Mesothelial cell of epicardium (in vitro differentiated cells): ENCODE data around the gene OSBPL5. TPM values are rescaled to one million over a fixed set of nuclear protein-coding genes. Genes with fewer than 3 reads are reported as not detected.

Source experiments
- DNase-seq, 2 experiments: peaks; one replicate each; pipeline ENCODE4 v3.0.0; 2021; ENCODE audit warnings: low spot score in 2 of 2; ENCODE audit not compliant: unreplicated experiment in 2 of 2
- H3K27ac Mint-ChIP-seq: 2 replicates; pipeline ENCODE4 v1.8.0; 2021; ENCODE audit warnings: mixed read lengths
- H3K27me3 Mint-ChIP-seq: 2 replicates; pipeline ENCODE4 v1.8.0; 2021; ENCODE audit warnings: low read depth, mixed read lengths
- H3K36me3 Mint-ChIP-seq: 2 replicates; pipeline ENCODE4 v1.8.0; 2021; ENCODE audit warnings: mixed read lengths
- H3K4me1 Mint-ChIP-seq: 2 replicates; pipeline ENCODE4 v1.8.0; 2021; ENCODE audit warnings: mixed read lengths
- H3K4me3 Mint-ChIP-seq: 2 replicates; pipeline ENCODE4 v1.8.0; 2021; ENCODE audit warnings: mild to moderate bottlenecking, moderate library complexity, mixed read lengths
- H3K9me3 Mint-ChIP-seq: 2 replicates; pipeline ENCODE4 v1.8.0; 2021; ENCODE audit warnings: mixed read lengths
- CTCF ChIP-seq: fragments of 200-600 bp; sonication (generic); IDR thresholded peaks from one replicate; pipeline ENCODE4 v1.5.0; 2021; ENCODE audit warnings: antibody characterized with exemption; ENCODE audit not compliant: unreplicated experiment
- total RNA-seq: library from RNA; stranded (reverse); gene quantifications from 3 replicates; pipeline ENCODE4 v1.2.1, GENCODE V29; 2021

The OSBPL5 gene, protein sequence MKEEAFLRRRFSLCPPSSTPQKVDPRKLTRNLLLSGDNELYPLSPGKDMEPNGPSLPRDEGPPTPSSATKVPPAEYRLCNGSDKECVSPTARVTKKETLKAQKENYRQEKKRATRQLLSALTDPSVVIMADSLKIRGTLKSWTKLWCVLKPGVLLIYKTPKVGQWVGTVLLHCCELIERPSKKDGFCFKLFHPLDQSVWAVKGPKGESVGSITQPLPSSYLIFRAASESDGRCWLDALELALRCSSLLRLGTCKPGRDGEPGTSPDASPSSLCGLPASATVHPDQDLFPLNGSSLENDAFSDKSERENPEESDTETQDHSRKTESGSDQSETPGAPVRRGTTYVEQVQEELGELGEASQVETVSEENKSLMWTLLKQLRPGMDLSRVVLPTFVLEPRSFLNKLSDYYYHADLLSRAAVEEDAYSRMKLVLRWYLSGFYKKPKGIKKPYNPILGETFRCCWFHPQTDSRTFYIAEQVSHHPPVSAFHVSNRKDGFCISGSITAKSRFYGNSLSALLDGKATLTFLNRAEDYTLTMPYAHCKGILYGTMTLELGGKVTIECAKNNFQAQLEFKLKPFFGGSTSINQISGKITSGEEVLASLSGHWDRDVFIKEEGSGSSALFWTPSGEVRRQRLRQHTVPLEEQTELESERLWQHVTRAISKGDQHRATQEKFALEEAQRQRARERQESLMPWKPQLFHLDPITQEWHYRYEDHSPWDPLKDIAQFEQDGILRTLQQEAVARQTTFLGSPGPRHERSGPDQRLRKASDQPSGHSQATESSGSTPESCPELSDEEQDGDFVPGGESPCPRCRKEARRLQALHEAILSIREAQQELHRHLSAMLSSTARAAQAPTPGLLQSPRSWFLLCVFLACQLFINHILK
- 31.6 to 37.1 TPM (median 34.4 TPM) in 3 replicates for total RNA-seq

- Mint-ChIP-seq H3K27ac (no peak within 1 kb of the TSS), H3K4me1 (peaks cover 39% of the 10 kb centered on the region), H3K4me3 (peak within 1 kb of the TSS; percentile 72), H3K36me3 (no peaks in the 10 kb centered on the region), H3K9me3 (no peaks in the 10 kb centered on the region), H3K27me3 (peaks cover 34% of the 10 kb centered on the region)
- DNase-seq = peak; percentile 66 to 78
- TF ChIP-seq CTCF = no peak
Measured at GRCh38 chr11:3165152-3165705, at the start of gene OSBPL5. Gene OSBPL5, minus strand, starts transcription at chr11:3165310. Its CDS starts 36,162 bp downstream, at chr11:3129148.

GRCh38 chr11:3214420-3214699 is 49.2 kb upstream of the OSBPL5 start:
- DNase-seq = no peak
- Mint-ChIP-seq H3K27ac (no peak overlapping the region), H3K4me3 (no peak overlapping the region)

GRCh38 chr11:3213659-3214419 is 48.7 kb upstream of the OSBPL5 start:
- TF ChIP-seq CTCF = no peak
- peaks cover 5% of the 10 kb centered on the region for H3K4me1 Mint-ChIP-seq
- H3K4me3 Mint-ChIP-seq = no peak overlapping the region
- DNase-seq = peak in 1 of 2 experiments; percentile 9
- H3K27me3 Mint-ChIP-seq = peaks cover 66% of the 10 kb centered on the region
- no peak overlapping the region for H3K27ac Mint-ChIP-seq
- no peaks in the 10 kb centered on the region for H3K36me3 Mint-ChIP-seq
- H3K9me3 Mint-ChIP-seq = peaks cover 16% of the 10 kb centered on the region

More at GRCh38 chr11:3214420-3214699, 49.2 kb upstream of the OSBPL5 start:
- H3K36me3 Mint-ChIP-seq = no peaks in the 10 kb centered on the region
- H3K4me1 Mint-ChIP-seq = peaks cover 5% of the 10 kb centered on the region
- TF ChIP-seq CTCF = no peak
- H3K9me3 Mint-ChIP-seq = peaks cover 16% of the 10 kb centered on the region
- peaks cover 66% of the 10 kb centered on the region for H3K27me3 Mint-ChIP-seq

- no peaks in the 10 kb centered on the region for H3K36me3 Mint-ChIP-seq
- H3K4me1 Mint-ChIP-seq = no peaks in the 10 kb centered on the region
- H3K27ac Mint-ChIP-seq = no peak overlapping the region
- peaks cover 16% of the 10 kb centered on the region for H3K9me3 Mint-ChIP-seq
- peaks cover 46% of the 10 kb centered on the region for H3K27me3 Mint-ChIP-seq
- TF ChIP-seq CTCF = no peak
- no peak overlapping the region for H3K4me3 Mint-ChIP-seq
- no peak for DNase-seq
Measured at GRCh38 chr11:3208272-3208671, 43.2 kb upstream of the OSBPL5 start.

- no peak for DNase-seq
- no peaks in the 10 kb centered on the region for H3K36me3 Mint-ChIP-seq
- H3K4me1 Mint-ChIP-seq = no peaks in the 10 kb centered on the region
- peaks cover 47% of the 10 kb centered on the region for H3K27me3 Mint-ChIP-seq
- peaks cover 16% of the 10 kb centered on the region for H3K9me3 Mint-ChIP-seq
- TF ChIP-seq CTCF = no peak
- H3K27ac Mint-ChIP-seq = no peak overlapping the region
- H3K4me3 Mint-ChIP-seq = no peak overlapping the region
Measured at GRCh38 chr11:3207526-3208189, 42.5 kb upstream of the OSBPL5 start.
